Superior temporal gyrus (tissue), 1 donor: ENCODE results near the gene IL20.

ENCODE experiments used
- DNase-seq: peaks from one replicate; pipeline ENCODE4 v3.0.0-alpha.2; 2016; ENCODE audit errors: extremely low spot score

The IL20 gene

GRCh38 chr1:206864939-206865671, at the start of gene IL20:
TSS of gene IL20 (plus strand) at chr1:206865623. CDS start at chr1:206865853, 230 bp downstream.
- DNase-seq = peak; percentile 57

- DNase-seq = no peak
These were observed 48.8 kb upstream of the IL20 start for GRCh38 chr1:206816390-206817287.

- no peak for DNase-seq
These were observed 43.9 kb upstream of the IL20 start for GRCh38 chr1:206821493-206821892.

GRCh38 chr1:206823727-206824126, 41.7 kb upstream of the IL20 start:
- DNase-seq = no peak

GRCh38 chr1:206824331-206824730, 41.1 kb upstream of the IL20 start:
- DNase-seq = no peak

GRCh38 chr1:206826394-206826793, 39.0 kb upstream of the IL20 start:
- no peak for DNase-seq

GRCh38 chr1:206828061-206828460, 37.4 kb upstream of the IL20 start:
- DNase-seq = no peak

- DNase-seq = no peak
These were observed 36.7 kb upstream of the IL20 start for GRCh38 chr1:206828765-206829164.

- no peak for DNase-seq
These were observed 36.1 kb upstream of the IL20 start for GRCh38 chr1:206829282-206829681.

GRCh38 chr1:206829875-206830274, 35.5 kb upstream of the IL20 start:
- no peak for DNase-seq

GRCh38 chr1:206831650-206832049, 33.8 kb upstream of the IL20 start:
- no peak for DNase-seq

- no peak for DNase-seq
These were observed 33.0 kb upstream of the IL20 start for GRCh38 chr1:206832352-206832880.

GRCh38 chr1:206833106-206833680, 32.2 kb upstream of the IL20 start:
- no peak for DNase-seq

GRCh38 chr1:206833801-206834200, 31.6 kb upstream of the IL20 start:
- DNase-seq = no peak

- no peak for DNase-seq
These were observed 31.2 kb upstream of the IL20 start for GRCh38 chr1:206834217-206834616.

GRCh38 chr1:206834711-206835110, 30.7 kb upstream of the IL20 start:
- no peak for DNase-seq

- DNase-seq = no peak
These were observed 30.2 kb upstream of the IL20 start for GRCh38 chr1:206835186-206835585.

GRCh38 chr1:206836111-206836510, 29.3 kb upstream of the IL20 start:
- DNase-seq = no peak

- DNase-seq = no peak
These were observed 26.3 kb upstream of the IL20 start for GRCh38 chr1:206839006-206839560.

- DNase-seq = no peak
These were observed 25.6 kb upstream of the IL20 start for GRCh38 chr1:206839857-206840256.

- DNase-seq = no peak
These were observed 23.7 kb upstream of the IL20 start for GRCh38 chr1:206841609-206842323.
